ENCODE measurements around the gene GJB1. TPM values are rescaled to one million over a fixed set of nuclear protein-coding genes. Genes with fewer than 3 reads are reported as not detected.
"Not testable (repeated sequence)": the region's sequence is repeated elsewhere in the genome, so short reads cannot be mapped to it uniquely, and the experiment has no call there.

Gene GJB1
- polyA plus RNA-seq, 3 donors = not detected

DNA sequence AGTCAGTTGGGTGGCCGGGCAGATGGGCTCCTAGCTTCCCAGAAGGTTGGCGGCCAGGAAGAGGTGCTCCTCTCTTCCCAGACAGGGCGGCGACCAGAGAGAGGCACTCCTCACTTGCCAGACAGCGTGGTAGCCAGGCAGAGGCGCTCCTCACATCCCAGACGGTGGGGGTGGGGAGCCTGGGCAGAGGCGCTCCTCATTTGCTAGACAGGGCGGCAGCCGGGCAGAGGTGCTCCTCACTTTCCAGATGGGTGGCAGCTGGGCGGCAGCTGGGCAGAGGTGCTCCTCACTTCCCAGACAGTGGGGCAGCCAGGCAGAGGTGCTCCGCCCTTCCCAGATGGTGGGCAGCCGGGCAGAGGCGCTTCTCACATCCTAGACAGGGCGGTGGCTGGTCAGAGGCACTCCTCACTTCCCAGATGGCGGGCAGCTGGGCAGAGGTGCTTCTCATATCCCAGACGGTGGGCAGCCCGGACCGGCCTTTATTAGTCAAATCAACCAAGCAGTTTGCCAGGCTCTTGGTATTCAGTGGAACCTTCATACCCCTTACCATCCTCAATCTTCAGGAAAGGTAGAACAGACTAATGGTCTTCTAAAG, 46.9 kb downstream of the GJB1 start:
- Histone ChIP-seq H3K36me3 (replicated peaks in 1 of 2; ENCODE audit: control insufficient read depth in 1 of 2, insufficient read depth in 2 of 2, low read length in 2 of 2) (no peaks in the 10 kb centered on the region), H2AFZ (ENCODE audit: insufficient read depth, low read depth, low read length, poor library complexity, severe bottlenecking) (no peak overlapping the region), H3K27ac (ENCODE audit: low read depth in 1 of 2, low read length in 2 of 2) (no peak overlapping the region), H3K27me3 (ENCODE audit: control insufficient read depth in 2 of 2, insufficient read depth in 2 of 2, low read length in 2 of 2) (no peaks in the 10 kb centered on the region), H3K4me2 (replicated peaks; ENCODE audit: extremely low read depth, low read length, poor library complexity, severe bottlenecking) (no peak overlapping the region), H4K20me1 (ENCODE audit: insufficient read depth, low read length) (no peaks in the 10 kb centered on the region), H3K4me3 (replicated peaks in 1 of 3; ENCODE audit: low read depth in 2 of 3, low read length in 3 of 3) (no peak overlapping the region), H3K9ac (ENCODE audit: insufficient read depth, low read length, poor library complexity, severe bottlenecking) (no peak overlapping the region), H3K4me1 (ENCODE audit: control insufficient read depth in 1 of 2, insufficient read depth in 2 of 2, low read length in 2 of 2) (no peaks in the 10 kb centered on the region), H3K9me3 (replicated peaks in 1 of 2; ENCODE audit: control insufficient read depth in 1 of 2, insufficient read depth in 1 of 2, low read length in 2 of 2) (no peaks in the 10 kb centered on the region), H3K79me2 (ENCODE audit: insufficient read depth, low read length) (no peaks in the 10 kb centered on the region)
- Mint-ChIP-seq H3K27me3 (ENCODE audit: low read depth in 3 of 3) (peaks cover 0 to 3% (median 2%) of the 10 kb centered on the region in 3 donors), H3K9me3 (peaks cover 0 to 8% (median 0%) of the 10 kb centered on the region in 7 donors), H3K4me3 (no peak overlapping the region), H3K36me3 (no peaks in the 10 kb centered on the region), H3K27ac (no peak overlapping the region), H3K4me1 (no peaks in the 10 kb centered on the region)
- TF ChIP-seq, protein P1, sequence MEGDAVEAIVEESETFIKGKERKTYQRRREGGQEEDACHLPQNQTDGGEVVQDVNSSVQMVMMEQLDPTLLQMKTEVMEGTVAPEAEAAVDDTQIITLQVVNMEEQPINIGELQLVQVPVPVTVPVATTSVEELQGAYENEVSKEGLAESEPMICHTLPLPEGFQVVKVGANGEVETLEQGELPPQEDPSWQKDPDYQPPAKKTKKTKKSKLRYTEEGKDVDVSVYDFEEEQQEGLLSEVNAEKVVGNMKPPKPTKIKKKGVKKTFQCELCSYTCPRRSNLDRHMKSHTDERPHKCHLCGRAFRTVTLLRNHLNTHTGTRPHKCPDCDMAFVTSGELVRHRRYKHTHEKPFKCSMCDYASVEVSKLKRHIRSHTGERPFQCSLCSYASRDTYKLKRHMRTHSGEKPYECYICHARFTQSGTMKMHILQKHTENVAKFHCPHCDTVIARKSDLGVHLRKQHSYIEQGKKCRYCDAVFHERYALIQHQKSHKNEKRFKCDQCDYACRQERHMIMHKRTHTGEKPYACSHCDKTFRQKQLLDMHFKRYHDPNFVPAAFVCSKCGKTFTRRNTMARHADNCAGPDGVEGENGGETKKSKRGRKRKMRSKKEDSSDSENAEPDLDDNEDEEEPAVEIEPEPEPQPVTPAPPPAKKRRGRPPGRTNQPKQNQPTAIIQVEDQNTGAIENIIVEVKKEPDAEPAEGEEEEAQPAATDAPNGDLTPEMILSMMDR (IDR thresholded peaks at IDR 0.05) = no peak
- 96% methylated on average over 12 of the region's 19 CpGs for WGBS (ENCODE audit: insufficient coverage)
- intact Hi-C loops (cut with micrococcal nuclease) = no loop called here
- no peak for DNase-seq

DNA sequence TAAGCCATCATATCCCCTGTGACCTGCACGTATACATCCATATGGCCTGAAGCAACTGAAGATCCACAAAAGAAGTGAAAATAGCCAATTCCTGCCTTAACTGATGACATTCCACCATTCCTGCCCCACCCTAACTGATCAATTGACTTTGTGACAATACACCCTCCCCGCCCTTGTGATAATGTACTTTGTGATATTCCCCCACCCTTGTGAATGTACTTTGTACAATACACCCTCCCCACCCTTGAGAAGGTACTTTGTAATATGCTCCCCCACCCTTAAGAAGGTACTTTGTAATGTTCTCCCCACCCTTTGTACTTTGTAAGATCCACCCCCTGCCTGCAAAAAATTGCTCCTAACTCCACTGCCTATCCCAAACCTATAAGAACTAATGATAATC, 49.3 kb downstream of the GJB1 start:
- H3K27ac Mint-ChIP-seq; H3K4me3 Mint-ChIP-seq; H3K4me3 ChIP-seq (replicated peaks in 1 of 3; ENCODE audit: low read depth in 2 of 3, low read length in 3 of 3); H3K27me3 ChIP-seq (ENCODE audit: control insufficient read depth in 2 of 2, insufficient read depth in 2 of 2, low read length in 2 of 2); H3K79me2 ChIP-seq (ENCODE audit: insufficient read depth, low read length); intact Hi-C loops (cut with micrococcal nuclease); DNase-seq; H3K36me3 ChIP-seq (replicated peaks in 1 of 2; ENCODE audit: control insufficient read depth in 1 of 2, insufficient read depth in 2 of 2, low read length in 2 of 2); H3K36me3 Mint-ChIP-seq; H3K4me2 ChIP-seq (replicated peaks; ENCODE audit: extremely low read depth, low read length, poor library complexity, severe bottlenecking); H3K4me1 Mint-ChIP-seq; H3K27ac ChIP-seq (ENCODE audit: low read depth in 1 of 2, low read length in 2 of 2); H3K9me3 Mint-ChIP-seq; H3K27me3 Mint-ChIP-seq (ENCODE audit: low read depth in 3 of 3); H3K9me3 ChIP-seq (replicated peaks in 1 of 2; ENCODE audit: control insufficient read depth in 1 of 2, insufficient read depth in 1 of 2, low read length in 2 of 2); H3K4me1 ChIP-seq (ENCODE audit: control insufficient read depth in 1 of 2, insufficient read depth in 2 of 2, low read length in 2 of 2); H4K20me1 ChIP-seq (ENCODE audit: insufficient read depth, low read length); H2AFZ ChIP-seq (ENCODE audit: insufficient read depth, low read depth, low read length, poor library complexity, severe bottlenecking); H3K9ac ChIP-seq (ENCODE audit: insufficient read depth, low read length, poor library complexity, severe bottlenecking): not testable (repeated sequence)
- no CpG with 5 or more reads among the region's 2 CpGs for WGBS (ENCODE audit: insufficient coverage)

Other genes with a start within 250 kb of the GJB1 start
- gene SNX12, start 154.9 kb upstream of the GJB1 start, polyA plus RNA-seq = 10 to 100 TPM in 1 of 3 donors, 1 to 10 TPM in 2; 4.2 to 12.9 (median 5.0) TPM
- gene FOXO4, start 127.4 kb upstream of the GJB1 start, polyA plus RNA-seq = 1 to 10 TPM; 1.4 to 9.2 (median 1.5) TPM
- gene CXorf65, start 116.5 kb upstream of the GJB1 start, polyA plus RNA-seq = 1 to 10 TPM in 1 of 3 donors, not detected in 2; 3.8 TPM
- gene IL2RG, start 111.6 kb upstream of the GJB1 start, polyA plus RNA-seq = 100 to 1,000 TPM in 1 of 3 donors, 10 to 100 TPM in 2; 48.3 to 105 (median 94.5) TPM
- gene MED12, start 104.6 kb upstream of the GJB1 start, polyA plus RNA-seq = 10 to 100 TPM in 1 of 3 donors, 1 to 10 TPM in 2; 2.4 to 17.8 (median 5.0) TPM
- gene NLGN3, start 78.4 kb upstream of the GJB1 start, polyA plus RNA-seq = under 1 TPM in 2 of 3 donors, not detected in 1; 0.05 to 0.80 TPM
- gene ZMYM3, start 30.9 kb downstream of the GJB1 start, polyA plus RNA-seq = 10 to 100 TPM in 1 of 3 donors, 1 to 10 TPM in 2; 3.9 to 13.2 (median 4.8) TPM
- gene NONO, start 60.4 kb downstream of the GJB1 start, polyA plus RNA-seq = 100 to 1,000 TPM; 111 to 133 (median 122) TPM
- 1 to 10 TPM in 1 of 3 donors, not detected in 2; 1.2 TPM for gene ITGB1BP2, start 78.5 kb downstream of the GJB1 start, polyA plus RNA-seq
- gene TAF1, start 143.1 kb downstream of the GJB1 start, polyA plus RNA-seq = 10 to 100 TPM in 1 of 3 donors, 1 to 10 TPM in 2; 4.0 to 19.7 (median 5.2) TPM